HL-60 (cell line): Measurements from ENCODE around the gene LRRC37B.

Source experiments
- CTCF ChIP-seq: IDR thresholded peaks from one replicate; pipeline ENCODE4 v1.5.1; 2011; ENCODE audit warnings: low read length, control low read depth, inconsistent platforms; ENCODE audit not compliant: insufficient read depth
- GABPA ChIP-seq: IDR thresholded peaks from 2 replicates; pipeline ENCODE4 v1.6.1; 2012; ENCODE audit warnings: low read depth

GRCh38 chr17:31967648-31968047, 39.5 kb upstream of the LRRC37B start:
- TF ChIP-seq GABPA (no peak), CTCF (no peak)
